ENCODE measurements around the gene CYLD. TPM values are rescaled to one million over a fixed set of nuclear protein-coding genes. Genes with fewer than 3 reads are reported as not detected.

CYLD gene
- total and polyA plus RNA-seq, 10 of the 15 experiments (the other 5 are each of a cell fraction or from before 2014, with no cell fraction given) = 19.2 to 106 (median 46.1) TPM

DNA sequence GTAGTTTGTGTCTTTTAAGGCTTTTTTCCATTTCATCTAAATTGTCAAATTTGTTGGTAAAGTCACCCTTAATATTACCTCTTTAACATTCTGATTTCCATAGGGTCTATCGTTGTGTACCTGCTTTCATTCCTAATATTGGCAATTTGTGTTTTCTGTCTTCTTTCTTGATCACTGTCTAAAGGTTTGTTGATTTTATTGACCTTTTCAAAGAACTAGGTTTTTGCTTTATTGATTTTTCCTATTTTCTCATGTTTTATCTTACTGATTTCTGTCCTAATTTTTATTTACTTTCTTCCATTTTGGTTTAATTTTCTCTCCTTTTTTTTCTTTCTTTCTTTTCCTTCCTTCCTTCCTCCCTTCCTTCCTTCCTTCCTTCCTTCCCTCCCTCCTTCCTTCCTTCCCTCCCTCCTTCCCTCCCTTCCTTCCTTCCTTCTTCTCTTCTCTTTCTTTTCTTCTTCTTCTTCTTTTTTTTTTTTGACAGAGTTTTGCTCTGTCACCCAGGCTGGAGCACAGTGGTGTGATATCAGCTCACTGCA lies 86.3 kb downstream of the CYLD start (continued):
- TF ChIP-seq, protein P1, sequence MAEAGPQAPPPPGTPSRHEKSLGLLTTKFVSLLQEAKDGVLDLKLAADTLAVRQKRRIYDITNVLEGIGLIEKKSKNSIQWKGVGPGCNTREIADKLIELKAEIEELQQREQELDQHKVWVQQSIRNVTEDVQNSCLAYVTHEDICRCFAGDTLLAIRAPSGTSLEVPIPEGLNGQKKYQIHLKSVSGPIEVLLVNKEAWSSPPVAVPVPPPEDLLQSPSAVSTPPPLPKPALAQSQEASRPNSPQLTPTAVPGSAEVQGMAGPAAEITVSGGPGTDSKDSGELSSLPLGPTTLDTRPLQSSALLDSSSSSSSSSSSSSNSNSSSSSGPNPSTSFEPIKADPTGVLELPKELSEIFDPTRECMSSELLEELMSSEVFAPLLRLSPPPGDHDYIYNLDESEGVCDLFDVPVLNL (IDR thresholded peaks at IDR 0.05; ENCODE audit: low read depth, low read length) = no peak
- no peak for TF ChIP-seq ZZZ3 (IDR thresholded peaks at IDR 0.05; ENCODE audit: control insufficient read depth, insufficient read length, low read depth)
- no peak for TF ChIP-seq RAD51 (IDR thresholded peaks at IDR 0.05)
- TF ChIP-seq GATAD2B (conservative IDR thresholded peaks at IDR 0.05; ENCODE audit: low read depth) = no peak

DNA sequence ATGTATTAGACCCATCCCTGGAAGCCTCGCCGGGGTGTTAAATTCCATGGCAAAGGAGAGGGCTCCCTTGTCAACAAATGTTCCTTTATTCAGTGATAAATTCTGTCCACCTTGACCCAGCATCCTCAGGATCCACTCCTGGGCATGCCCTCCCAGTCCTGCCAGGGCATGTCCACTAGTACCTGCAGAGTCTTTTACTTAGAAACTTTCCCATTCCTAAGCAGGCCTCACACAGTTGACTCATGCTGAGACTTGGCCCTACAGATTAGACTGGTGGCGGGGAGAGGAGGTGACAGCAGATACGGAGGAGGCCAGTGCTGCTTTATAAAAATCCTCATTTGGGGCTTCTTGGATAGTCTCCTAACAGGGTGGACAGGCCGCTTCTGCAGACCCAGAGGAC lies 88.8 kb downstream of the CYLD start:
- Histone ChIP-seq H3K4me2 (ENCODE audit: control insufficient read depth, insufficient read depth) (no peak overlapping the region), H3K4me3 (no peak overlapping the region), H3K36me3 (ENCODE audit: control insufficient read depth in 2 of 2, insufficient read depth in 2 of 2, low read length in 1 of 2) (no peaks in the 10 kb centered on the region), H3K27me3 (replicated peaks in 1 of 2; ENCODE audit: control insufficient read depth in 2 of 2, insufficient read depth in 2 of 2, low read length in 1 of 2) (no peaks in the 10 kb centered on the region; a peak in 1 of 4 replicates), H4K20me1 (ENCODE audit: control insufficient read depth, insufficient read depth) (no peaks in the 10 kb centered on the region), H3K9ac (ENCODE audit: control insufficient read depth, insufficient read depth, low read length) (no peak overlapping the region), H3K27ac (ENCODE audit: control insufficient read depth, insufficient read depth) (no peak overlapping the region), H3K4me1 (ENCODE audit: control insufficient read depth, insufficient read depth, low read length) (no peaks in the 10 kb centered on the region), H3K9me3 (replicated peaks; ENCODE audit: control insufficient read depth, insufficient read depth, low read length) (no peaks in the 10 kb centered on the region), H3K79me2 (ENCODE audit: control insufficient read depth, insufficient read depth, low read length) (no peaks in the 10 kb centered on the region), H2AFZ (ENCODE audit: control insufficient read depth, low read depth, low read length) (no peak overlapping the region)
- no peak for DNase-seq (ENCODE audit: low read depth, low spot score)
- no peak for ATAC-seq
- ChIA-PET SMC1A (ENCODE audit: uncharacterized antibody, unreplicated experiment) (no interaction called here), RAD21 (ENCODE audit: unreplicated experiment) (no interaction called here), POLR2A (no interaction called here), CTCF (interaction anchor here (0.7 kb wide), 1 partner anchor 9 kb away, joined by 3 read pairs; no protein-coding TSS in a partner anchor)
- no peak for FAIRE-seq
- no TSS peak for BruUV-seq (replicated peaks)
- WGBS (ENCODE audit: insufficient coverage, insufficient replicate concordance, low lambda C conversion rate, missing lambda C conversion rate) = 22% methylated on average over 5 of the region's 5 CpGs
- in situ Hi-C loops (cut with MboI) = no loop called here
- intact Hi-C loops (cut with micrococcal nuclease; ENCODE audit: unreplicated experiment) = no loop called here
- TF ChIP-seq BHLHE40 (IDR thresholded peaks at IDR 0.05; ENCODE audit: borderline replicate concordance in 1 of 2, low read depth in 2 of 2, low read length in 1 of 2) = no peak
- no peak for TF ChIP-seq PAX8 (IDR thresholded peaks at IDR 0.05)
- TF ChIP-seq, protein P2, sequence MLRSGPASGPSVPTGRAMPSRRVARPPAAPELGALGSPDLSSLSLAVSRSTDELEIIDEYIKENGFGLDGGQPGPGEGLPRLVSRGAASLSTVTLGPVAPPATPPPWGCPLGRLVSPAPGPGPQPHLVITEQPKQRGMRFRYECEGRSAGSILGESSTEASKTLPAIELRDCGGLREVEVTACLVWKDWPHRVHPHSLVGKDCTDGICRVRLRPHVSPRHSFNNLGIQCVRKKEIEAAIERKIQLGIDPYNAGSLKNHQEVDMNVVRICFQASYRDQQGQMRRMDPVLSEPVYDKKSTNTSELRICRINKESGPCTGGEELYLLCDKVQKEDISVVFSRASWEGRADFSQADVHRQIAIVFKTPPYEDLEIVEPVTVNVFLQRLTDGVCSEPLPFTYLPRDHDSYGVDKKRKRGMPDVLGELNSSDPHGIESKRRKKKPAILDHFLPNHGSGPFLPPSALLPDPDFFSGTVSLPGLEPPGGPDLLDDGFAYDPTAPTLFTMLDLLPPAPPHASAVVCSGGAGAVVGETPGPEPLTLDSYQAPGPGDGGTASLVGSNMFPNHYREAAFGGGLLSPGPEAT (IDR thresholded peaks at IDR 0.05; ENCODE audit: low read depth) = no peak
- TF ChIP-seq, protein P3, sequence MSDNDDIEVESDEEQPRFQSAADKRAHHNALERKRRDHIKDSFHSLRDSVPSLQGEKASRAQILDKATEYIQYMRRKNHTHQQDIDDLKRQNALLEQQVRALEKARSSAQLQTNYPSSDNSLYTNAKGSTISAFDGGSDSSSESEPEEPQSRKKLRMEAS (IDR thresholded peaks at IDR 0.05; ENCODE audit: low read depth, low read length) = no peak
- no peak for TF ChIP-seq SIX5 (IDR thresholded peaks at IDR 0.05; ENCODE audit: low read depth, low read length, severe bottlenecking)
- TF ChIP-seq KAT2A (conservative IDR thresholded peaks at IDR 0.05; ENCODE audit: control insufficient read depth, low read depth, low read length) = no peak
- no peak for TF ChIP-seq KDM1A (IDR thresholded peaks at IDR 0.05; ENCODE audit: borderline replicate concordance)
- TF ChIP-seq TBL1XR1 (IDR thresholded peaks at IDR 0.05; ENCODE audit: low read depth, low read length) = no peak
- no peak for TF ChIP-seq IKZF1 (conservative IDR thresholded peaks at IDR 0.05)
- TF ChIP-seq, protein P4, sequence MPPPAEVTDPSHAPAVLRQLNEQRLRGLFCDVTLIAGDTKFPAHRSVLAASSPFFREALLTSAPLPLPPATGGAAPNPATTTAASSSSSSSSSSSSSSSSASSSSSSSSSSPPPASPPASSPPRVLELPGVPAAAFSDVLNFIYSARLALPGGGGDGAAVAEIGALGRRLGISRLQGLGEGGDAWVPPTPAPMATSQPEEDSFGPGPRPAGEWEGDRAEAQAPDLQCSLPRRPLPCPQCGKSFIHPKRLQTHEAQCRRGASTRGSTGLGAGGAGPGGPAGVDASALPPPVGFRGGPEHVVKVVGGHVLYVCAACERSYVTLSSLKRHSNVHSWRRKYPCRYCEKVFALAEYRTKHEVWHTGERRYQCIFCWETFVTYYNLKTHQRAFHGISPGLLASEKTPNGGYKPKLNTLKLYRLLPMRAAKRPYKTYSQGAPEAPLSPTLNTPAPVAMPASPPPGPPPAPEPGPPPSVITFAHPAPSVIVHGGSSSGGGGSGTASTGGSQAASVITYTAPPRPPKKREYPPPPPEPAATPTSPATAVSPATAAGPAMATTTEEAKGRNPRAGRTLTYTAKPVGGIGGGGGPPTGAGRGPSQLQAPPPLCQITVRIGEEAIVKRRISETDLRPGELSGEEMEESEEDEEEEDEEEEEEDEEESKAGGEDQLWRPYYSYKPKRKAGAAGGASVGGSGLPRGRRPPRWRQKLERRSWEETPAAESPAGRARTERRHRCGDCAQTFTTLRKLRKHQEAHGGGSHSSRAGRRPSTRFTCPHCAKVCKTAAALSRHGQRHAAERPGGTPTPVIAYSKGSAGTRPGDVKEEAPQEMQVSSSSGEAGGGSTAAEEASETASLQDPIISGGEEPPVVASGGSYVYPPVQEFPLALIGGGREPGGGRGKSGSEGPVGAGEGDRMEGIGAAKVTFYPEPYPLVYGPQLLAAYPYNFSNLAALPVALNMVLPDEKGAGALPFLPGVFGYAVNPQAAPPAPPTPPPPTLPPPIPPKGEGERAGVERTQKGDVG (CRISPR knock-in tag; IDR thresholded peaks at IDR 0.05) = no peak
- TF ChIP-seq IKZF2 (IDR thresholded peaks at IDR 0.05) = no peak
- TF ChIP-seq, protein P5, sequence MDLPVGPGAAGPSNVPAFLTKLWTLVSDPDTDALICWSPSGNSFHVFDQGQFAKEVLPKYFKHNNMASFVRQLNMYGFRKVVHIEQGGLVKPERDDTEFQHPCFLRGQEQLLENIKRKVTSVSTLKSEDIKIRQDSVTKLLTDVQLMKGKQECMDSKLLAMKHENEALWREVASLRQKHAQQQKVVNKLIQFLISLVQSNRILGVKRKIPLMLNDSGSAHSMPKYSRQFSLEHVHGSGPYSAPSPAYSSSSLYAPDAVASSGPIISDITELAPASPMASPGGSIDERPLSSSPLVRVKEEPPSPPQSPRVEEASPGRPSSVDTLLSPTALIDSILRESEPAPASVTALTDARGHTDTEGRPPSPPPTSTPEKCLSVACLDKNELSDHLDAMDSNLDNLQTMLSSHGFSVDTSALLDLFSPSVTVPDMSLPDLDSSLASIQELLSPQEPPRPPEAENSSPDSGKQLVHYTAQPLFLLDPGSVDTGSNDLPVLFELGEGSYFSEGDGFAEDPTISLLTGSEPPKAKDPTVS (IDR thresholded peaks at IDR 0.05; ENCODE audit: low read depth, low read length) = no peak
